HepG2 (cell line): ENCODE measurements around the gene RNGTT. TPM values are rescaled to one million over a fixed set of nuclear protein-coding genes. Genes with fewer than 3 reads are reported as not detected.

Experiments
- ATAC-seq: fragments of 200-7000 bp; cut with Tn5 transposase; 3 replicates; pipeline ENCODE4 v1.9.1; 2020; ENCODE audit warnings: mild to moderate bottlenecking, moderate library complexity
- BruUV-seq: library from RNA; stranded (reverse); fragments of 400-500 nt; replicated peaks from 2 replicates; lab custom pipeline; 2021; lab: Mats Ljungman, UMichigan
- CTCF ChIA-PET: fragments of 300-600 bp; formaldehyde crosslinking; extraction: SDS; loops from one replicate; lab custom pipeline; 2021; ENCODE audit warnings: low total read pairs, inconsistent platforms, low intra/inter-chr PET ratio; lab: Yijun Ruan, JAX
- POLR2A ChIA-PET: fragments of 350-600 bp; sonication (Branson Sonifier 250); formaldehyde crosslinking; loops from one replicate; lab custom pipeline; 2020; ENCODE audit warnings: antibody characterized with exemption, inconsistent platforms; lab: Yijun Ruan, JAX
- DNase-seq: peaks from one replicate; pipeline ENCODE4 v3.0.0-alpha.2; 2015; ENCODE audit warnings: low spot score
- FAIRE-seq: peaks from 3 replicates; lab custom pipeline; 2011; peaks lifted over from hg19 to GRCh38; lab: Jason Lieb, UNC
- H2AFZ ChIP-seq: one replicate; pipeline ENCODE4 v1.6.1; 2011; ENCODE audit warnings: low read length, inconsistent platforms
- H3K27ac ChIP-seq: fragments of 300-600 bp; 3 replicates; pipeline ENCODE4 v1.8.0; 2011; ENCODE audit warnings: mixed run types, mild to moderate bottlenecking, mixed read lengths, low read length, inconsistent platforms; ENCODE audit not compliant: insufficient read depth; ENCODE audit errors: extremely low read length
- H3K27me3 ChIP-seq, 2 experiments: fragments of 200-600 bp in 1 of 2; 2 replicates in 1 of 2; 3 replicates in 1 of 2; pipeline versions ENCODE4 v1.6.0 to v1.8.0; 2011; ENCODE audit warnings: low read length in 2 of 2, mild to moderate bottlenecking in 2 of 2, moderate library complexity in 2 of 2, inconsistent platforms in 1 of 2; ENCODE audit not compliant: insufficient read depth in 2 of 2, control insufficient read depth in 1 of 2
- H3K36me3 ChIP-seq, 2 experiments: fragments of 200-600 bp in 1 of 2; replicated peaks in 1 of 2; 2 replicates in 1 of 2; 3 replicates in 1 of 2; pipeline versions ENCODE4 v1.5.1 to v1.8.0; 2011; ENCODE audit warnings: low read length in 2 of 2, inconsistent platforms in 1 of 2; ENCODE audit not compliant: insufficient read depth in 2 of 2, control insufficient read depth in 1 of 2
- H3K4me1 ChIP-seq: 2 replicates; pipeline ENCODE4 v1.5.1; 2012; ENCODE audit warnings: low read length, inconsistent platforms; ENCODE audit not compliant: insufficient read depth
- H3K4me2 ChIP-seq: 2 replicates; pipeline ENCODE4 v1.6.0; 2011; ENCODE audit warnings: low read depth, low read length, inconsistent platforms
- H3K4me3 ChIP-seq, 3 experiments: fragments of 200-600 bp in 1 of 3; sonication (generic), shearing (Covaris generic) in 1 of 3; replicated peaks in 1 of 3; 2 replicates each; pipeline ENCODE4 v1.5.1; 2011 to 2016; ENCODE audit warnings: low read length in 3 of 3, inconsistent platforms in 2 of 3, low read depth in 2 of 3, mild to moderate bottlenecking in 2 of 3, control low read depth in 1 of 3, mixed read lengths in 1 of 3; ENCODE audit not compliant: insufficient read depth in 1 of 3
- H3K79me2 ChIP-seq: one replicate; pipeline ENCODE4 v1.6.1; 2011; ENCODE audit warnings: low read length, inconsistent platforms; ENCODE audit not compliant: insufficient read depth
- H3K9ac ChIP-seq: 2 replicates; pipeline ENCODE4 v1.6.0; 2011; ENCODE audit warnings: mild to moderate bottlenecking, low read depth, low read length, inconsistent platforms; ENCODE audit not compliant: insufficient read depth
- H3K9me3 ChIP-seq: 2 replicates; pipeline ENCODE4 v1.5.1; 2012; ENCODE audit warnings: mild to moderate bottlenecking, low read length
- H4K20me1 ChIP-seq: 2 replicates; pipeline ENCODE4 v1.6.0; 2011; ENCODE audit warnings: inconsistent platforms, mild to moderate bottlenecking, low read length, moderate library complexity; ENCODE audit not compliant: insufficient read depth
- GATAD1 ChIP-seq: IDR thresholded peaks from 2 replicates; pipeline ENCODE4 v1.6.1; 2016; ENCODE audit warnings: missing genetic modification reagents, missing compliant biosample characterization
- KLF6 ChIP-seq: IDR thresholded peaks from 2 replicates; pipeline ENCODE4 v1.8.0; 2016; ENCODE audit warnings: missing biosample characterization, missing genetic modification reagents
- MTA1 ChIP-seq: sonication (generic); formaldehyde crosslinking; IDR thresholded peaks from 2 replicates; pipeline ENCODE4 v1.4.0; 2020; ENCODE audit warnings: missing genetic modification reagents, mild to moderate bottlenecking, borderline replicate concordance
- NFYC ChIP-seq: IDR thresholded peaks from 2 replicates; pipeline ENCODE4 v1.6.1; 2016; ENCODE audit warnings: missing genetic modification reagents, missing compliant biosample characterization
- NR1H2 ChIP-seq: sonication (generic); formaldehyde crosslinking; IDR thresholded peaks from 2 replicates; pipeline ENCODE4 v1.8.1; 2022; ENCODE audit warnings: low read depth, missing genetic modification reagents, borderline replicate concordance
- POLR2AphosphoS2 ChIP-seq: IDR thresholded peaks from 2 replicates; pipeline ENCODE4 v1.6.1; 2011; ENCODE audit warnings: low read depth, low read length, improper control_type of control experiment
- REST ChIP-seq, 2 experiments: IDR thresholded peaks; 2 replicates each; pipeline ENCODE4 v1.6.1; 2011 to 2012; ENCODE audit warnings: low read length in 2 of 2, borderline replicate concordance in 1 of 2, low read depth in 1 of 2, mild to moderate bottlenecking in 1 of 2, moderate library complexity in 1 of 2
- RFXANK ChIP-seq: IDR thresholded peaks from 2 replicates; pipeline ENCODE4 v1.6.1; 2016
- SMARCE1 ChIP-seq: fragments of 450-650 bp; IDR thresholded peaks from 2 replicates; pipeline ENCODE4 v1.6.1; 2017; ENCODE audit warnings: borderline replicate concordance
- SNAPC2 ChIP-seq: sonication (generic); formaldehyde crosslinking; IDR thresholded peaks from 2 replicates; pipeline ENCODE4 v1.8.1; 2022; ENCODE audit warnings: mild to moderate bottlenecking, missing genetic modification reagents
- ZHX1 ChIP-seq: sonication (generic); formaldehyde crosslinking; IDR thresholded peaks from 2 replicates; pipeline ENCODE4 v1.8.1; 2022; ENCODE audit warnings: low read depth, mild to moderate bottlenecking, missing genetic modification reagents
- ZNF138 ChIP-seq: sonication (generic); formaldehyde crosslinking; IDR thresholded peaks from 2 replicates; pipeline ENCODE4 v1.5.0; 2020; ENCODE audit warnings: mild to moderate bottlenecking, low read depth, missing genetic modification reagents
- ZNF224 ChIP-seq: sonication (generic); formaldehyde crosslinking; IDR thresholded peaks from 2 replicates; pipeline ENCODE4 v1.5.0; 2020; ENCODE audit warnings: mild to moderate bottlenecking, missing genetic modification reagents
- ZNF3 ChIP-seq: IDR thresholded peaks from 2 replicates; pipeline ENCODE4 v1.7.0; 2017; ENCODE audit warnings: inconsistent platforms
- ZNF441 ChIP-seq: sonication (generic); formaldehyde crosslinking; IDR thresholded peaks from 2 replicates; pipeline ENCODE4 v1.7.0; 2021; ENCODE audit warnings: missing genetic modification reagents, borderline replicate concordance
- in situ Hi-C: cut with HindIII; loops from 2 replicates; pipeline ENCODE4 v1.10.0; 2017; ENCODE audit warnings: low pct_unique_long_range_greater_than_20kb; ENCODE audit not compliant: extremely low pct_ligation_motif_present
- intact Hi-C: fragments of 100-400 bp; cut with micrococcal nuclease; formaldehyde crosslinking; loops from one replicate; pipeline ENCODE4 v1.10.0; 2022; ENCODE audit not compliant: unreplicated experiment
- polyA plus RNA-seq, 8 experiments: library from polyadenylated mRNA; depleted of rRNA in 3 of 8; stranded (reverse) in 7 of 8; unstranded in 1 of 8; fragments of >200 nt; fragmentation: Illumina TruSeq in 4 of 8; extraction: Trizol in 4 of 8; gene quantifications; 2 replicates each; pipeline versions ENCODE4 v1.2.1 to v1.2.3, GENCODE V29; 2011 to 2016; ENCODE audit warnings: low read depth in 4 of 8, missing spikeins in 1 of 8, mixed read lengths in 1 of 8; ENCODE audit not compliant: insufficient read depth in 1 of 8
- total RNA-seq, 5 experiments: library from RNA; depleted of rRNA; stranded (reverse); fragments of >200 nt; fragmentation: Illumina TruSeq; extraction: Trizol; gene quantifications; 2 replicates each; pipeline ENCODE4 v1.2.3, GENCODE V29; 2016; ENCODE audit warnings: low read depth in 1 of 5

The RNGTT gene
- total and polyA plus RNA-seq, 2 of the 13 experiments (the other 11 are each of a cell fraction or from before 2014, with no cell fraction given), result 6.0 to 22.6 TPM

- TF ChIP-seq GATAD1 (CRISPR knock-in tag), result no peak
- no peak for TF ChIP-seq SNAPC2 (CRISPR knock-in tag)
- TF ChIP-seq ZHX1 (CRISPR knock-in tag), result no peak
- no peak for TF ChIP-seq SMARCE1
- no peak for TF ChIP-seq MTA1
- TF ChIP-seq ZNF3 (CRISPR knock-in tag), result no peak
- TF ChIP-seq, all 625 proteins: peak for 0
Measured at GRCh38 chr6:88810089-88810488, 153.3 kb downstream of the RNGTT start (continued).

GRCh38 chr6:88808381-88808780 is 155.0 kb downstream of the RNGTT start:
- DNase-seq, result no peak
- Histone ChIP-seq H3K79me2 (no peaks in the 10 kb centered on the region), H4K20me1 (no peaks in the 10 kb centered on the region), H2AFZ (no peak overlapping the region), H3K36me3 (no peaks in the 10 kb centered on the region), H3K9me3 (no peaks in the 10 kb centered on the region), H3K4me3 (no peak overlapping the region), H3K27ac (no peak overlapping the region), H3K4me2 (no peak overlapping the region), H3K27me3 (no peaks in the 10 kb centered on the region), H3K4me1 (no peaks in the 10 kb centered on the region), H3K9ac (no peak overlapping the region)
- ChIA-PET CTCF (no interaction called here), POLR2A (no interaction called here)
- no peak for FAIRE-seq
- ATAC-seq, result no peak
- no TSS peak for BruUV-seq
- in situ Hi-C loops (no loop called here), intact Hi-C loops (no loop called here)
- TF ChIP-seq POLR2AphosphoS2 (no peak), ZNF441 (CRISPR knock-in tag) (no peak), REST (IDR thresholded peaks at IDR 0.05; ENCODE audit: borderline replicate concordance in 1 of 2, low read depth in 1 of 2, low read length in 2 of 2) (no peak), KLF6 (CRISPR knock-in tag) (no peak), RFXANK (no peak), MTA1 (no peak), ZNF224 (CRISPR knock-in tag) (no peak), NFYC (CRISPR knock-in tag) (no peak), NR1H2 (no peak), ZNF138 (CRISPR knock-in tag) (no peak)
